Measurements from ENCODE around the gene SGIP1.

DNA sequence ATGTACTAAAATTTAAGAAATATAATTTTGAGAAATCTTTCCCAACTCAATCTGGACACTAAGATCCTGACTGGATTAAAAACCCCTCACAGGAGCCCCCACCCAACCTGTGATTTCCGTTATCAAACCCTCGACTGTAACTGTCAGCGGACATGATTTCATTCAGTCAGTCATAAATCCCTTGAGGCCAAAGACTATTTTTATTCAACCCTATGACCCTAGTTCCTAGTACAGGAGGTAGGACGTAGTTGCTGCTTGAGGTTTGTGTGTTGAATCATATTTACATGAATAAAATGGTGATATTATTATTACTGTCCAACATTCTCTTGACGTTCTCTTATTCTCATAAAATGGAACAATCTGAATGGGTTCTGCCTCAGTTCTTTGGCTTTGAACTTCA lies 145.2 kb downstream of the SGIP1 start:
- TF ChIP-seq, protein P1, sequence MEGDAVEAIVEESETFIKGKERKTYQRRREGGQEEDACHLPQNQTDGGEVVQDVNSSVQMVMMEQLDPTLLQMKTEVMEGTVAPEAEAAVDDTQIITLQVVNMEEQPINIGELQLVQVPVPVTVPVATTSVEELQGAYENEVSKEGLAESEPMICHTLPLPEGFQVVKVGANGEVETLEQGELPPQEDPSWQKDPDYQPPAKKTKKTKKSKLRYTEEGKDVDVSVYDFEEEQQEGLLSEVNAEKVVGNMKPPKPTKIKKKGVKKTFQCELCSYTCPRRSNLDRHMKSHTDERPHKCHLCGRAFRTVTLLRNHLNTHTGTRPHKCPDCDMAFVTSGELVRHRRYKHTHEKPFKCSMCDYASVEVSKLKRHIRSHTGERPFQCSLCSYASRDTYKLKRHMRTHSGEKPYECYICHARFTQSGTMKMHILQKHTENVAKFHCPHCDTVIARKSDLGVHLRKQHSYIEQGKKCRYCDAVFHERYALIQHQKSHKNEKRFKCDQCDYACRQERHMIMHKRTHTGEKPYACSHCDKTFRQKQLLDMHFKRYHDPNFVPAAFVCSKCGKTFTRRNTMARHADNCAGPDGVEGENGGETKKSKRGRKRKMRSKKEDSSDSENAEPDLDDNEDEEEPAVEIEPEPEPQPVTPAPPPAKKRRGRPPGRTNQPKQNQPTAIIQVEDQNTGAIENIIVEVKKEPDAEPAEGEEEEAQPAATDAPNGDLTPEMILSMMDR (conservative IDR thresholded peaks at IDR 0.05; ENCODE audit: low read depth, low read length): no peak
- no peak for TF ChIP-seq EZH2 (IDR thresholded peaks at IDR 0.05; ENCODE audit: borderline replicate concordance, low read depth, low read length, poor library complexity, severe bottlenecking)
